ENCODE results near the gene CAMSAP1.

The CAMSAP1 gene

GRCh38 chr9:135793221-135794056 is 113.9 kb downstream of the CAMSAP1 start:
- DNase-seq (ENCODE audit: low read depth in 2 of 2, low spot score in 1 of 2) = no peak

- no peak for DNase-seq (ENCODE audit: low read depth in 2 of 2, low spot score in 1 of 2)
Measured at GRCh38 chr9:135792268-135793128, 114.8 kb downstream of the CAMSAP1 start.

- no peak for DNase-seq (ENCODE audit: low read depth in 2 of 2, low spot score in 1 of 2)
Measured at GRCh38 chr9:135791431-135792267, 115.7 kb downstream of the CAMSAP1 start.

- DNase-seq (ENCODE audit: low read depth in 2 of 2, low spot score in 1 of 2) = no peak
Measured at GRCh38 chr9:135790850-135791249, 116.5 kb downstream of the CAMSAP1 start.

- DNase-seq (ENCODE audit: low read depth in 2 of 2, low spot score in 1 of 2) = no peak
Measured at GRCh38 chr9:135790356-135790755, 117.0 kb downstream of the CAMSAP1 start.

GRCh38 chr9:135789838-135790291 is 117.5 kb downstream of the CAMSAP1 start:
- no peak for DNase-seq (ENCODE audit: low read depth in 2 of 2, low spot score in 1 of 2)

- no peak for DNase-seq (ENCODE audit: low read depth in 2 of 2, low spot score in 1 of 2)
Measured at GRCh38 chr9:135788576-135789300, 118.6 kb downstream of the CAMSAP1 start.

GRCh38 chr9:135787776-135788575 is 119.4 kb downstream of the CAMSAP1 start:
- no peak for DNase-seq (ENCODE audit: low read depth in 2 of 2, low spot score in 1 of 2)

GRCh38 chr9:135787317-135787716 is 120.0 kb downstream of the CAMSAP1 start:
- no peak for DNase-seq (ENCODE audit: low read depth in 2 of 2, low spot score in 1 of 2)

- DNase-seq (ENCODE audit: low read depth in 2 of 2, low spot score in 1 of 2) = no peak
Measured at GRCh38 chr9:135786146-135786690, 121.1 kb downstream of the CAMSAP1 start.

GRCh38 chr9:135785013-135785575 is 122.3 kb downstream of the CAMSAP1 start:
- DNase-seq (ENCODE audit: low read depth in 2 of 2, low spot score in 1 of 2) = no peak

GRCh38 chr9:135783540-135784245 is 123.7 kb downstream of the CAMSAP1 start:
- DNase-seq (ENCODE audit: low read depth in 2 of 2, low spot score in 1 of 2) = no peak

GRCh38 chr9:135782946-135783345 is 124.4 kb downstream of the CAMSAP1 start:
- DNase-seq (ENCODE audit: low read depth in 2 of 2, low spot score in 1 of 2) = no peak

- no peak for DNase-seq (ENCODE audit: low read depth in 2 of 2, low spot score in 1 of 2)
Measured at GRCh38 chr9:135780626-135781025, 126.7 kb downstream of the CAMSAP1 start.

- DNase-seq (ENCODE audit: low read depth in 2 of 2, low spot score in 1 of 2) = no peak
Measured at GRCh38 chr9:135780086-135780485, 127.3 kb downstream of the CAMSAP1 start.

GRCh38 chr9:135779571-135779970 is 127.8 kb downstream of the CAMSAP1 start:
- no peak for DNase-seq (ENCODE audit: low read depth in 2 of 2, low spot score in 1 of 2)

- DNase-seq (ENCODE audit: low read depth in 2 of 2, low spot score in 1 of 2) = no peak
Measured at GRCh38 chr9:135778421-135778820, 128.9 kb downstream of the CAMSAP1 start.

GRCh38 chr9:135777623-135778177 is 129.6 kb downstream of the CAMSAP1 start:
- no peak for DNase-seq (ENCODE audit: low read depth in 2 of 2, low spot score in 1 of 2)

Measured in stimulated activated CD8-positive, alpha-beta memory T cell treated with anti-CD3 and anti-CD28 coated beads, Interleukin-4, amount 100 ng/mL, for 4 hours (primary cell).